Activated T-cell treated with anti-CD3 and anti-CD28 coated beads, Interleukin-2, amount 50 U/mL, for 24 hours (primary cell): ENCODE results near the gene ZFAND3.
A peak's percentile ranks its signal among the peaks of the same experiment; 100 is the strongest.

Source experiments
- DNase-seq: peaks from one replicate; pipeline ENCODE4 v3.0.0-alpha.2; 2020
- H3K27ac Mint-ChIP-seq: 2 replicates; pipeline ENCODE4 v1.8.0; 2020; ENCODE audit warnings: mild to moderate bottlenecking, mixed read lengths
- H3K27me3 Mint-ChIP-seq: 2 replicates; pipeline ENCODE4 v1.8.0; 2020; ENCODE audit warnings: mixed read lengths
- H3K36me3 Mint-ChIP-seq: 2 replicates; pipeline ENCODE4 v1.8.0; 2020; ENCODE audit warnings: low read depth, mixed read lengths
- H3K4me1 Mint-ChIP-seq: 2 replicates; pipeline ENCODE4 v1.8.0; 2020; ENCODE audit warnings: low read depth, mixed read lengths
- H3K4me3 Mint-ChIP-seq: 2 replicates; pipeline ENCODE4 v1.8.0; 2020; ENCODE audit warnings: mild to moderate bottlenecking, moderate library complexity, mixed read lengths
- H3K9me3 Mint-ChIP-seq: 2 replicates; pipeline ENCODE4 v1.8.0; 2020; ENCODE audit warnings: mixed read lengths

Gene ZFAND3

GRCh38 chr6:37831457-37831856 is 11.9 kb downstream of the ZFAND3 start:
- H3K4me3 Mint-ChIP-seq, result no peak overlapping the region
- H3K4me1 Mint-ChIP-seq, result peaks cover 66% of the 10 kb centered on the region
- H3K27ac Mint-ChIP-seq, result no peak overlapping the region
- DNase-seq, result no peak
- no peaks in the 10 kb centered on the region for H3K27me3 Mint-ChIP-seq
- H3K9me3 Mint-ChIP-seq, result peaks cover 6% of the 10 kb centered on the region
- peaks cover 42% of the 10 kb centered on the region for H3K36me3 Mint-ChIP-seq

GRCh38 chr6:37835923-37836322 is 16.4 kb downstream of the ZFAND3 start:
- Mint-ChIP-seq H3K36me3 (peaks cover 54% of the 10 kb centered on the region), H3K27me3 (no peaks in the 10 kb centered on the region), H3K27ac (peak overlapping the region; percentile 28), H3K4me1 (peaks cover 57% of the 10 kb centered on the region), H3K9me3 (peaks cover 6% of the 10 kb centered on the region), H3K4me3 (no peak overlapping the region)
- DNase-seq, result no peak

DNA sequence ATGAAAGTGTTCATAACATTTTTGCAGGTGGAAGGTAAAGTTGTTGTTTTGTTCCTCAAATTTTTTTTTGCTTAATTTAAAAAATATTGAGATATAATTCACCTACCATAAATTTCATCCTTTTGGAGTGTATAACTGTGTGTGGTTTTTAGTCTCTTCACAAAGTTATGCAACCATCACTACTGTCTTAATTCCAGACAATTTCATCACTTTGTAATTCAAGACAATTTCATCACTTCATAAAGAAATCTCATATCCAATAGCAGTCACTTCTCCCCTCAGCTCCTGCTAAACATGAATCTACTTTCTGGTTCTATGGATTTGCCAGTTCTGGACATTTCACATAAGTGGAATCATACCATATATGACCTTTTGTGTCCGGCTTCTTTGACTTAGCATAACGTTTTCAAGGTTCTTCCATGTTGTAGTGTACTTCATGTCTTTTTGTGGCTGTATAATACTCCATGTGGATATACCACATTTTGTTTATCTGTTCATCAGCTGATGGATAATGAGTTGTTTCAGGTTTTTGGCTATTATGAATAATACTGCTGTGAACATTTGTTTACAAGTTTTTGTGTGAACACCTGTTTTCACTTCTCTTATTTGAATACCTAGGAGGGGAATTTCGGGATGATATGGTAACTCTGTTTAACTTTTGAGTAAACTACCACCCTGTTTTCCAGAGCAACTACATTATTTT is 18.8 kb downstream of the ZFAND3 start:
- peaks cover 59% of the 10 kb centered on the region for H3K4me1 Mint-ChIP-seq

GRCh38 chr6:37840143-37840939 is 20.8 kb downstream of the ZFAND3 start:
- no peaks in the 10 kb centered on the region for H3K9me3 Mint-ChIP-seq
- H3K27ac Mint-ChIP-seq, result peak overlapping the region; percentile 42
- H3K36me3 Mint-ChIP-seq, result peaks cover 44% of the 10 kb centered on the region
- H3K27me3 Mint-ChIP-seq, result no peaks in the 10 kb centered on the region
- H3K4me3 Mint-ChIP-seq, result no peak overlapping the region
- peaks cover 69% of the 10 kb centered on the region for H3K4me1 Mint-ChIP-seq
- DNase-seq, result no peak

More for the DNA sequence above, 18.8 kb downstream of the ZFAND3 start:
- H3K9me3 Mint-ChIP-seq, result peaks cover 6% of the 10 kb centered on the region
- no peak for DNase-seq
- no peak overlapping the region for H3K4me3 Mint-ChIP-seq
- no peaks in the 10 kb centered on the region for H3K27me3 Mint-ChIP-seq
- no peak overlapping the region for H3K27ac Mint-ChIP-seq
- peaks cover 45% of the 10 kb centered on the region for H3K36me3 Mint-ChIP-seq

DNA sequence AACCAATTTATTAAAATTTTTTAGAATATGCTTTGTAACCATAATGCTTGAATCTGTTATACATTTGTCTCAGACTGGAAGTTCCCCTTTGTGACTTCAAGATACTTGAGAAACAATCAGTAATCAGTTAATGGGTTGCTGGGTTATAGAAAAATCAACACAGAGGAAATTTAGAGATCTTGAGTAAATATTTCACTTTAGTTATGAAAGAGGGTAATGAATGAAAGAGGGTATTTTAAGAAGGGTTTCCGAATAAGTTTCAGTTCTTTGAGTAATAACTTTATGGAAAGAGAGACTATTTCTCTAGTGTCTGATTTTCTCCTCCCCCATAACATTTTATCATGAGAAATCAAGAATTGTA is 21.4 kb downstream of the ZFAND3 start:
- Mint-ChIP-seq H3K4me1 (peaks cover 70% of the 10 kb centered on the region), H3K36me3 (peaks cover 46% of the 10 kb centered on the region), H3K27ac (peak overlapping the region; percentile 79), H3K9me3 (no peaks in the 10 kb centered on the region), H3K4me3 (no peak overlapping the region), H3K27me3 (no peaks in the 10 kb centered on the region)
- DNase-seq, result no peak

- H3K27ac Mint-ChIP-seq, result no peak overlapping the region
- H3K4me1 Mint-ChIP-seq, result peaks cover 75% of the 10 kb centered on the region
Measured at GRCh38 chr6:37845026-37845911, 25.7 kb downstream of the ZFAND3 start.

GRCh38 chr6:37845930-37846329 is 26.4 kb downstream of the ZFAND3 start:
- Mint-ChIP-seq H3K36me3 (peaks cover 19% of the 10 kb centered on the region), H3K9me3 (no peaks in the 10 kb centered on the region), H3K4me1 (peaks cover 76% of the 10 kb centered on the region)

More at GRCh38 chr6:37845026-37845911, 25.7 kb downstream of the ZFAND3 start:
- Mint-ChIP-seq H3K9me3 (no peaks in the 10 kb centered on the region), H3K27me3 (no peaks in the 10 kb centered on the region), H3K36me3 (peaks cover 23% of the 10 kb centered on the region), H3K4me3 (no peak overlapping the region)
- no peak for DNase-seq

DNA sequence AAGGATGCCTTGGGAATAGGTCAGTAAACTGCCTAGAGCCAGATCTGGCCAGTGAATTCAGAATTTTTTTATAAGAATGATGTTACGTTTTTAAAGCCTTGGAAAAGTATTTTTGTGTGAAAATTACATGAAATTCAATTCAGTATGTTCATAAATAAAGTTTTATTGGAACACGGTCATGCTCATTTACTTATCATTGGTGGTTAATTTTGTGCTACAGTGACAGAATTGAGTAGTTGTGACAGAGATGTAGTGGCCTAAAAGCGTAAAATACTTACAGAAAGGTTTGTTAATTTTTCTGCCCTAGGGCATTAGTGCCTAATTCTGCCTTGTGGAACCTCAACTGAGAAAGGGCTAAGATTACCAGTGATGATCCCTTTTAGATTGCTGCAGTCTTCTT is 28.2 kb downstream of the ZFAND3 start:
- Mint-ChIP-seq H3K27me3 (no peaks in the 10 kb centered on the region), H3K4me1 (peaks cover 72% of the 10 kb centered on the region), H3K36me3 (peaks cover 17% of the 10 kb centered on the region), H3K9me3 (no peaks in the 10 kb centered on the region), H3K4me3 (no peak overlapping the region), H3K27ac (no peak overlapping the region)
- no peak for DNase-seq

More at GRCh38 chr6:37845930-37846329, 26.4 kb downstream of the ZFAND3 start:
- H3K27me3 Mint-ChIP-seq, result no peaks in the 10 kb centered on the region
- no peak overlapping the region for H3K27ac Mint-ChIP-seq
- no peak overlapping the region for H3K4me3 Mint-ChIP-seq
- DNase-seq, result no peak

- no peaks in the 10 kb centered on the region for H3K27me3 Mint-ChIP-seq
- peaks cover 21% of the 10 kb centered on the region for H3K36me3 Mint-ChIP-seq
- no peaks in the 10 kb centered on the region for H3K9me3 Mint-ChIP-seq
- no peak for DNase-seq
- no peak overlapping the region for H3K27ac Mint-ChIP-seq
- no peak overlapping the region for H3K4me3 Mint-ChIP-seq
- H3K4me1 Mint-ChIP-seq, result peaks cover 72% of the 10 kb centered on the region
Measured at GRCh38 chr6:37848371-37848770, 28.8 kb downstream of the ZFAND3 start.

DNA sequence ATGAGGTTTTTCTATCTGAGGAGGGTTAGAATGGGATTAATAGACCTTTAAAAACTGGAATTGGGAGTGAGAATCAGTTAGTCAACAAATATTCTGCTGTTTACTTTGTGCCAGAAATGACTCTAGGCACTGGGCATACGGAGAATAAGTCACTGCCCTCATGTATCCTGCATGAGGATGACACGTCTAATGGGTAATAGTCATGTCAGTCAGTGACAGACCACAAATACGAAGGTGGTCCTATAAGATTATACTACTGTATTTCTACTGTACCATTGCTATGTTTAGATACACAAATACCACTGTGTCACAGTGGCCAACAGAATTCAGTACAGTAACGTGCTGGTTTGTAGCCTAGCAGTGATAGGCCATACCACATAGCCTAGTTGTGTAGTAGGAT is 30.7 kb downstream of the ZFAND3 start:
- H3K9me3 Mint-ChIP-seq, result no peaks in the 10 kb centered on the region
- DNase-seq, result no peak
- no peak overlapping the region for H3K27ac Mint-ChIP-seq
- peaks cover 66% of the 10 kb centered on the region for H3K4me1 Mint-ChIP-seq
- no peaks in the 10 kb centered on the region for H3K27me3 Mint-ChIP-seq
- H3K36me3 Mint-ChIP-seq, result peaks cover 14% of the 10 kb centered on the region
- H3K4me3 Mint-ChIP-seq, result no peak overlapping the region

GRCh38 chr6:37850728-37851285 is 31.3 kb downstream of the ZFAND3 start:
- Mint-ChIP-seq H3K27me3 (no peaks in the 10 kb centered on the region), H3K4me1 (peaks cover 66% of the 10 kb centered on the region), H3K4me3 (no peak overlapping the region), H3K36me3 (peaks cover 17% of the 10 kb centered on the region), H3K27ac (peak overlapping the region; percentile 71), H3K9me3 (no peaks in the 10 kb centered on the region)
- DNase-seq, result no peak

DNA sequence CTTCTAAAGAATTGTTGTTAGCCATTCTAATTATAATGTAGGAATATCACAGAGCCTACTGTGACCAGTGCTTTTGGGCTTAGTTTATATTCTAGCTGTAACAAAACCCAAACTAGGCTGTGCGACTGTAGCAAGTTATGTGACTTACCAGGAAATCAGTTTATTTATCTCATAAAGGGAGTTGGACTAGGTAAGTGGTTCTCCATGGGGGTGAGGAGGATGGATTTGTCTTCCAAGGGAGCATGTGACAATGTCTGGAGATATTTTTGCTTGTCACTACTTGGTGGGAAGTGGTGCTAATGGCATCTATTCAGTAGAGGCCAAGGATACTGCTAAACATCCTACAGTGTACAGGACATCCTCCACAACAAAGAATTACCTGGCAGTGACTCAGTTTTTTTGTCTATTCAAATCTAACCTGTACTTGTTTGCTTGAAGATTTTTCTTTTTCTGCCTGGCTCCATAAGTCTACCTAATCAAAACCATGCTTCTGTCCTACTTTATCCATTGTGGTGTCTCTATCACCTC is 32.5 kb downstream of the ZFAND3 start:
- Mint-ChIP-seq H3K4me1 (peaks cover 70% of the 10 kb centered on the region), H3K27ac (no peak overlapping the region), H3K36me3 (peaks cover 26% of the 10 kb centered on the region), H3K27me3 (no peaks in the 10 kb centered on the region), H3K4me3 (no peak overlapping the region), H3K9me3 (no peaks in the 10 kb centered on the region)
- DNase-seq, result no peak

- Mint-ChIP-seq H3K4me3 (no peak overlapping the region), H3K27ac (no peak overlapping the region), H3K4me1 (peaks cover 71% of the 10 kb centered on the region), H3K27me3 (no peaks in the 10 kb centered on the region), H3K36me3 (peaks cover 25% of the 10 kb centered on the region), H3K9me3 (no peaks in the 10 kb centered on the region)
- no peak for DNase-seq
Measured at GRCh38 chr6:37856285-37856684, 36.8 kb downstream of the ZFAND3 start.

GRCh38 chr6:37858363-37858762 is 38.8 kb downstream of the ZFAND3 start:
- no peaks in the 10 kb centered on the region for H3K9me3 Mint-ChIP-seq
- DNase-seq, result no peak
- H3K4me3 Mint-ChIP-seq, result peak overlapping the region; percentile 42
- H3K36me3 Mint-ChIP-seq, result peaks cover 31% of the 10 kb centered on the region
- H3K27ac Mint-ChIP-seq, result peak overlapping the region; percentile 93
- H3K4me1 Mint-ChIP-seq, result peaks cover 77% of the 10 kb centered on the region
- no peaks in the 10 kb centered on the region for H3K27me3 Mint-ChIP-seq
